Effector memory CD4-positive, alpha-beta T cell (primary cell): ENCODE measurements around the gene PRRT1.
A peak's percentile ranks its signal among the peaks of the same experiment; 100 is the strongest.
"Not testable (repeated sequence)": the region's sequence is repeated elsewhere in the genome, so short reads cannot be mapped to it uniquely, and the experiment has no call there.

Source experiments
- DNase-seq, 3 donors: peaks; one replicate each; pipeline ENCODE4 v3.0.0-alpha.2; 2020
- H3K27ac ChIP-seq: 2 replicates; pipeline ENCODE4 v1.7.0; 2013; ENCODE audit warnings: mild to moderate bottlenecking, low read length, moderate library complexity; ENCODE audit not compliant: insufficient read depth, poor library complexity, severe bottlenecking
- H3K27me3 ChIP-seq: replicated peaks from 2 replicates; pipeline ENCODE4 v1.7.0; 2013; ENCODE audit warnings: mild to moderate bottlenecking, low read length; ENCODE audit not compliant: insufficient read depth, control insufficient read depth, poor library complexity, severe bottlenecking
- H3K36me3 ChIP-seq: 2 replicates; pipeline ENCODE4 v1.7.0; 2013; ENCODE audit warnings: mild to moderate bottlenecking, low read length, moderate library complexity; ENCODE audit not compliant: control insufficient read depth, insufficient read depth
- H3K4me1 ChIP-seq: 2 replicates; pipeline ENCODE4 v1.7.0; 2013; ENCODE audit warnings: low read length, mild to moderate bottlenecking; ENCODE audit not compliant: control insufficient read depth, insufficient read depth, poor library complexity, severe bottlenecking
- H3K4me3 ChIP-seq: 2 replicates; pipeline ENCODE4 v1.7.0; 2013; ENCODE audit warnings: low read length, low read depth, mild to moderate bottlenecking; ENCODE audit not compliant: insufficient read depth, poor library complexity, severe bottlenecking
- H3K9me3 ChIP-seq: 2 replicates; pipeline ENCODE4 v1.7.0; 2013; ENCODE audit warnings: mild to moderate bottlenecking, low read length, moderate library complexity; ENCODE audit not compliant: control insufficient read depth

The PRRT1 gene

GRCh38 chr6:32151181-32151862 is 417 bp downstream of the PRRT1 start:
- Histone ChIP-seq H3K36me3 (no peaks in the 10 kb centered on the region), H3K27ac (no peak overlapping the region), H3K4me1 (peaks cover 21% of the 10 kb centered on the region), H3K4me3 (no peak overlapping the region), H3K27me3 (peaks cover 11% of the 10 kb centered on the region), H3K9me3 (no peaks in the 10 kb centered on the region)
- no peak for DNase-seq

DNA sequence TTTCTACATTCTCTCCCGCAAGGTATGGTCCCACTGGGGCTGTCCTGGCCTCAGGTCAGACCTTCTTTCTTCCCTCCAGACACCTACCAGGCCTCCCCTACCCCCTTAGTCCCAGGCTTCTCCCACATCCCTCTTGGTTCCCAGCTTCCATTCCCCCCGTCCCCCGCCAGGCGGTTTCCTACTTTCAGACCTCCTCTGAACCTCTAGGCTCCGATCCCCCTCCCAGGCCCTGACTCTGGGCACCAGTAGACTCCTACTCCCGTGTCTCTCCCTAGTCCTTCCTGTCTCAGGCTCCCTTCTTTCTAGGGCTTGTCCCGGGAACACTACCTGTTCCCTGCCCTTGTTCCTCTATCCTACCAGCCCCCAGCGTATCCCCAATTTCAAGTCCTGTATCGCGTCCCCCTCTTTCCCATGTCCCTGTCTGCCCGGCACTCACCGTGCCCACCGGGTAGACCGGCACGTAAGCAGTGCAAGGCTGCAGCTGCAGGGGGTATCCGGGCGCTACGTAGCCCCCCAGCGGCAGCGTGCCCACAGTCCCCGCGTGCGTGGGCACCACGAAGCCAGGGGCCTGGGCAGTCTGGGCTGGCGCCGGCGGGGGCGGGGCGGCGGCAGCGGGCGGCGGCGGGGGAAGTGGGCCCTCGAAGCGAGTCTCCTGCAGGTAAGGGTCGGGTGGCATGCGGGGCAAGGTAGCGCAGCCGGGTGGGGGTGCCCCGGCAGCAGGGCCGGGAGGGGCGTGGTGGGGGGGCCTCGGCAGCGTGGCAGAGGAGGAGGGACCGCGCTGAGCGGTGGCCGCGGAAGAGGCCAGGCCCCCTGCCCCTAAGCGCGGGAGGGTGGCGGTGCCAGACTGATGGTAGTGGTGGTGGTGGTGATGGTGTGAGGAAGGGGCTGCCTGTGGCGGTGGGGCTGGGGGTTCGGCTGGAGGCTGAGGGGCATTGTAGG is 1.5 kb downstream of the PRRT1 start:
- no peak overlapping the region for H3K27ac ChIP-seq
- H3K9me3 ChIP-seq, result no peaks in the 10 kb centered on the region
- peaks cover 19% of the 10 kb centered on the region for H3K4me1 ChIP-seq
- DNase-seq, result no peak
- no peaks in the 10 kb centered on the region for H3K36me3 ChIP-seq
- H3K27me3 ChIP-seq, result peaks cover 11% of the 10 kb centered on the region
- no peak overlapping the region for H3K4me3 ChIP-seq

GRCh38 chr6:32149092-32149755 is 2.5 kb downstream of the PRRT1 start:
- no peak for DNase-seq
- Histone ChIP-seq H3K4me3 (peak overlapping the region; percentile 45), H3K9me3 (no peaks in the 10 kb centered on the region), H3K27me3 (peaks cover 11% of the 10 kb centered on the region), H3K36me3 (no peaks in the 10 kb centered on the region), H3K4me1 (peaks cover 13% of the 10 kb centered on the region), H3K27ac (no peak overlapping the region)

DNA sequence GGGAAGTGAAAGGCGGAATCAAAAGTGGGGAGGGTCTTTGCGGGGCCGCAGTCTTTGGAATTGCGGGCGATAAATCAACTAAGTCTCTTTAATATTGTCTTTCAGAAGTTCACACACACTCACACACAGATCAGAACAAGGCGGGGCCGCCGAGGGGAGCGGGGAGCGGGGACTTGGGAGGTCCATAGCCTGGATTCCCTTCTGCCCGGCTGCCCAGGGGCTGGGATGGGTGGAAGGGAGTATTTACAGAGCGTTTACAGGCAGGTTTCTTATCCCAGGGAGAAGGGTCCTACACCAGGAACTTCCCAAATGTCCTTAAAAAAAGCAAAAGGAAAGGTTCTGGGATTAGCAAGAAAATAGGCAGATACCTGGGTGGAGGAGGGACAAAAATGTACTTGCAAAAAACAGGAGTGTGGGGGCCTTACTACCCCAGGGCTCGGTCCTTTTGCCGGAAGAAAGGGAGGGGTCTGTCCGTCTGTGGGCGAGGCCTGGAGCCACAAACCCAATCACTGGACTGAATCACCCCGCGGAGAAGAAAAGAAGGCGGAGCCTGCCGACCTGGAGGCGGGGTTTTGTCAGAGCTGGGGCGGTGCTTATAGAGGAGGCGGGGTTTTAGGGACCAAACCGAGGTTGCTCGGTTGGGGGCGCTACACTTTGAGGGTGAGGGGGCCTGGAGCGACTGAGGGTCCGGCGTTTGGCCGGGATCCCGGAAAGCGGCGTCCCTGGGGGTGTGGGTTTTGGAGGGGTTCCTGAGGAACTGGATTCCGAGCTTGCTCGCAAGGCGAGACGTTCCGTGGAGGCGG is 3.2 kb downstream of the PRRT1 start:
- Histone ChIP-seq H3K27me3 (peaks cover 11% of the 10 kb centered on the region), H3K27ac (no peak overlapping the region), H3K4me1 (peaks cover 7% of the 10 kb centered on the region), H3K4me3 (peak overlapping the region; percentile 45), H3K9me3 (no peaks in the 10 kb centered on the region), H3K36me3 (no peaks in the 10 kb centered on the region)
- peak; percentile 38 to 50 (median 45) for DNase-seq

DNA sequence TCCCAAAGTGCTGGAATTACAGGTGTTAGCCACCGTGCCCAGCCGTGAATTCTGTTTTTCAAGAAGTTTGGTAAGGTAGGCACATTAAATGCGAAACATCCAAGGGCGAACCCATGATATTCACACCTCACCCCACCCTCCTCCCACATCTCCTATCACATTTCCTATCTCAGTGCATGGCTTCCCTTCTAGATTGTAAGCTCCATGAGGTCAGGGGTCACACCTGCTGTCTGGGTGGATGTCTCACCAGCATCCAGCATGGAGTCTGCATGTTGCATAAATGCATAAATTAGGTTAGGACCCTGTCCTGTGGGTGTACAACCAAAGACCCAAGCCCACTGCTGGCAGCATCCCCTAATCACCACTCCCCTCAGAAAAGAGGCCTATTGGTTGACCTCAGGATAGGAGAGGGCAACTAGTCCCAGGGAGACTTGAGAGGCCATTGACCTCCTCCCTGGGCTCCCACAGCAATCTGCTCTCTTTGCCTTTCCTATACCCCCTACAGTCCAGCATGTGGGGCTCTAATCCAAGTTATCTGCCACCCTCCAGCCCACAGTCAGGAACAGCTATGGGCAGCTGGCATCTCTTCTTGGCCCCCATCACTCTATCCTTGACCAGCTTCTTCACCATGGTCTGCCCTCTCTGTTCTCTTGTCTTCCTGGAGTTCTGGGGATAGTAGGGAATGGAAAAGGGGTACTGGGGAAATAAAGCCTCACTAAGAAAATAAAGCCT is 4.2 kb downstream of the PRRT1 start:
- peaks cover 7% of the 10 kb centered on the region for H3K4me1 ChIP-seq
- H3K4me3 ChIP-seq, result no peak overlapping the region
- no peak for DNase-seq
- H3K27ac ChIP-seq, result no peak overlapping the region
- no peaks in the 10 kb centered on the region for H3K36me3 ChIP-seq
- no peaks in the 10 kb centered on the region for H3K9me3 ChIP-seq
- peaks cover 11% of the 10 kb centered on the region for H3K27me3 ChIP-seq

DNA sequence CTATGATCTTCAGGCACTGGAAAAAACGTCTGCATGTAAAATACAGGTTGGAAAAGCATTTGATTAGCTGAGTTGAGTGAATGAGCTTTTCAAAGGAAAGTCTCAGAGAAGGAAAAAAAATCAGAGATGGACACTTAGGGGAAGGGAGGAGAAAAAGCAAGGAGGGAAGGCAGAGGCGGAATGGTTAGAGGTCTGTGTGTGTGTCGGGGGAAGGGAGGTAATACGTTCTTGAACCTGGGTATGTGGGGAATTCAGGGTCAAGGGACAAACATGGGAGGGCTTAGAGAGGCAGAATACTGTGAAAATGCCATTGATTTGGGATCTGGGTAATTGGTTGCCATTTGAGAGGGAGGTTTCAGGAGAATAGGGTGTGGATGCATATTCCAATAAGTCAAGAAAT is 5.1 kb downstream of the PRRT1 start:
- H3K4me1 ChIP-seq, result peaks cover 7% of the 10 kb centered on the region
- H3K27ac ChIP-seq, result no peak overlapping the region
- H3K9me3 ChIP-seq, result no peaks in the 10 kb centered on the region
- peaks cover 11% of the 10 kb centered on the region for H3K27me3 ChIP-seq
- H3K4me3 ChIP-seq, result no peak overlapping the region
- no peak for DNase-seq
- H3K36me3 ChIP-seq, result no peaks in the 10 kb centered on the region

DNA sequence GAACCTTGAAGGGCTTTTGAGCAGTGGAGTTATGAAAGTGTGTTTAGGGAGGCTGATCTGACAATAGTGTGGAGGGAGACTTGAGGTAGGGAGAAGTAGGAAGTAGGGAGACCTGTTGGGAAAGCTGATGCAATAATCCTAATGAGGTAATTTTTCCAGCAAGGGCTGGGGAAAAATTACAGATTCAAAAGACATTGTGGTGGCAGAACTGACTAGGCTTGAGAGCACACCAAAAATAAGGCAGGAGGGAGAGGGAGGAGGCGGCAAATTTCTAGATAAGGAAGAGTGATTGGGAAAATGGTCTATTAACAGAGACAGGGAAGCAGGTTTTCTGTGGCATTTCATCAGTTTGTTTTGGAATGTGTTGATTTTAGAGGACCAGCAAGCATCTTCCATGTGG is 5.5 kb downstream of the PRRT1 start:
- Histone ChIP-seq H3K27ac (no peak overlapping the region), H3K36me3 (no peaks in the 10 kb centered on the region), H3K27me3 (peaks cover 11% of the 10 kb centered on the region), H3K4me3 (no peak overlapping the region), H3K9me3 (no peaks in the 10 kb centered on the region), H3K4me1 (peaks cover 7% of the 10 kb centered on the region)
- DNase-seq, result no peak

- H3K27me3 ChIP-seq, DNase-seq, H3K27ac ChIP-seq: not testable (repeated sequence)
These were observed 7.5 kb downstream of the PRRT1 start for GRCh38 chr6:32144238-32144637.

DNA sequence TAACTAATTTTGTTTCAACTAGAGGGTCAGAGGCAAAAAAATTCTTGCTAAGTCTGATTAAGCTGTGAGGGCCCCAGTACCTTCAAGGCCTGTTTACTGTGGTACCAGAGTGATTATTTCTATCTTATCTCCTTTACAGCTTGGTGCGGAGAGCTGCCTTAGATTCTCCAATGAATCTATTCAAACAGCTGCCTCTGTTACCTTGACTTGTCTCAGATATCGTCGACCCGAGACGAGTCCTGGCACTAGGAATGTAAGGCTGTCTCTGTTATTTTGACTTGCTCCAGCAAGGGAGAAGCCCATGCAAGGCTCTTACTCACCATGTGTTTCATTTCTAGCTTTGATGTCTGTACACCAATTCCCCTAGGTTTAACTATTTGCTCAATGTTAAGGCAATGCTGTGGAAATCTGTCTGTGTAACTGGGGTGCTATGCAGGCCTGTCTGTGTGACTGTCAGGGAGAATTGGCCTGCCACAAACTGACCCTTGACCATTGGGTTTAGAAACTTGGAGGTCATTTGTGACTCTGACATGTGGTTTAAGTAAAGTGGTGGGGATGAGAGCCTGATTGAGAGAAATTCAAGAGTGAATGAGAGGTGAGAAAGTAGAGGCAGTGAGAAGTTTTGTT is 11.2 kb downstream of the PRRT1 start:
- Histone ChIP-seq H3K27ac (no peak overlapping the region), H3K4me1 (no peaks in the 10 kb centered on the region), H3K36me3 (no peaks in the 10 kb centered on the region), H3K4me3 (no peak overlapping the region), H3K9me3 (no peaks in the 10 kb centered on the region), H3K27me3 (no peaks in the 10 kb centered on the region)
- no peak for DNase-seq

More at GRCh38 chr6:32144238-32144637, 7.5 kb downstream of the PRRT1 start:
- H3K36me3 ChIP-seq, H3K4me3 ChIP-seq, H3K9me3 ChIP-seq, H3K4me1 ChIP-seq: not testable (repeated sequence)
